Stimulated activated naive B cell treated with anti-CD40 and anti-IgM and Interleukin-4, amounts not matched to agents 10 μg/mL and 1 μg/mL and 100 μg/mL, for 72 hours (primary cell): Measurements from ENCODE around the gene TBL1X.

Experiments used
- ATAC-seq, 2 donors: fragments of 150-1000 bp; cut with Tn5 transposase; replicated peaks; 2 replicates each; pipeline ENCODE4 v1.10.0; 2021; ENCODE audit warnings: moderate library complexity in 1 of 2
- DNase-seq: peaks from one replicate; pipeline ENCODE4 v3.0.0; 2021
- H3K27ac Mint-ChIP-seq: one replicate; pipeline ENCODE4 v1.8.0; 2022; ENCODE audit warnings: mild to moderate bottlenecking, mixed read lengths
- H3K27me3 Mint-ChIP-seq, 2 donors: one replicate each; pipeline ENCODE4 v1.8.0; 2022; ENCODE audit warnings: mixed read lengths in 2 of 2
- H3K36me3 Mint-ChIP-seq, 2 donors: one replicate each; pipeline ENCODE4 v1.8.0; 2022; ENCODE audit warnings: mixed read lengths in 2 of 2, mild to moderate bottlenecking in 1 of 2
- H3K4me1 Mint-ChIP-seq, 2 donors: one replicate each; pipeline ENCODE4 v1.8.0; 2022; ENCODE audit warnings: mixed read lengths in 2 of 2, mild to moderate bottlenecking in 1 of 2
- H3K4me3 Mint-ChIP-seq, 2 donors: one replicate each; pipeline ENCODE4 v1.8.0; 2022; ENCODE audit warnings: mild to moderate bottlenecking in 2 of 2, mixed read lengths in 2 of 2, moderate library complexity in 1 of 2
- H3K9me3 Mint-ChIP-seq, 2 donors: one replicate each; pipeline ENCODE4 v1.8.0; 2022; ENCODE audit warnings: mixed read lengths in 2 of 2, mild to moderate bottlenecking in 1 of 2

TBL1X gene

DNA sequence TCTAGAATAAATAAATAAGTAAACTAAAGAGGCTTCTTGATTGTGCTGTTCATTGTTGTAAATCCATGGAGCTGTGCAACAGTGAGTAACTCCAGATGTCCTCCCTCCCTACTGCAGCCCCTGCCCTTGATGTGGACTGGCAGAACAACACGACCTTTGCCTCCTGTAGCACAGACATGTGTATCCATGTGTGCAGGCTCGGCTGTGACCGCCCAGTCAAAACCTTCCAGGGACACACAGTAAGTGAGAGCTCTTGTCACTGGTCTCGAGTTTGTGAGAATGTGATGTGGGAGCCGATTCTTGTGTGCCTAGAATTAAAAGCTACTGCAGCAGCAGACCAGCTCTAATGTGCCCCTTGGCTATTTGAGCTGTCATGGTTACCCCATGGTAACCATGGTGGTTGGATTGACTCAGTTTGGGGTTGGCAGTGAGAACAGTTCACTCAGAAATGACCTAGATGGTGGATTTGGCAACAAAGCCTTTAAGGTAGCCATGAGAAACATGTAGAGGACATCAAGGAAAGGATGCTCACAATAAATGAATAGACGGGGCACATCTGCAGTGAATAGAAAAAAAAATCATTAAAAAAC is 240.1 kb downstream of the TBL1X start:
- no peak overlapping the region for H3K27ac Mint-ChIP-seq
- H3K4me1 Mint-ChIP-seq = peaks cover 8 to 26% of the 10 kb centered on the region in 2 donors
- no peak overlapping the region for H3K4me3 Mint-ChIP-seq
- peaks cover 41 to 64% of the 10 kb centered on the region in 2 donors for H3K36me3 Mint-ChIP-seq
- H3K9me3 Mint-ChIP-seq = peaks cover 0 to 8% of the 10 kb centered on the region in 2 donors
- ATAC-seq (no peak), DNase-seq (no peak)
- no peaks in the 10 kb centered on the region for H3K27me3 Mint-ChIP-seq

DNA sequence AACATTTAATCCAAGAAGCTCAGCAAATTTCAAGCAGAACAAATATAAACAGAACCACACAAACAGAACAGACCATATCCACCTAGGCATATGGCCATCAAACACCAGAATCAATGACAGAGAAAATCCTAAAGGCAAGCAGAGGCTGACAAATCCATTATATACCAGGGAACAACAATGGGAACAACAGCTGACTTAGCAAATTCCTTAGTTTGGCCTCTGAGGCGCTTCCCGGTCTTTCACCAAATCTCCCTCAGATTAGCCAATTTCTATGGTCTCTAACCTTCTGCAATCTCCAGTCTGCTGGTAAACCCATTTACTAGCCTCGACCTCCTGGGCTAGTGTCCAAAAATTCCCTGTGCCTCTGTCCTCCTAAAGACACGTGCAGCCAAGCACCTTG is 241.6 kb downstream of the TBL1X start:
- no peak overlapping the region for H3K4me3 Mint-ChIP-seq
- no peak for ATAC-seq

DNA sequence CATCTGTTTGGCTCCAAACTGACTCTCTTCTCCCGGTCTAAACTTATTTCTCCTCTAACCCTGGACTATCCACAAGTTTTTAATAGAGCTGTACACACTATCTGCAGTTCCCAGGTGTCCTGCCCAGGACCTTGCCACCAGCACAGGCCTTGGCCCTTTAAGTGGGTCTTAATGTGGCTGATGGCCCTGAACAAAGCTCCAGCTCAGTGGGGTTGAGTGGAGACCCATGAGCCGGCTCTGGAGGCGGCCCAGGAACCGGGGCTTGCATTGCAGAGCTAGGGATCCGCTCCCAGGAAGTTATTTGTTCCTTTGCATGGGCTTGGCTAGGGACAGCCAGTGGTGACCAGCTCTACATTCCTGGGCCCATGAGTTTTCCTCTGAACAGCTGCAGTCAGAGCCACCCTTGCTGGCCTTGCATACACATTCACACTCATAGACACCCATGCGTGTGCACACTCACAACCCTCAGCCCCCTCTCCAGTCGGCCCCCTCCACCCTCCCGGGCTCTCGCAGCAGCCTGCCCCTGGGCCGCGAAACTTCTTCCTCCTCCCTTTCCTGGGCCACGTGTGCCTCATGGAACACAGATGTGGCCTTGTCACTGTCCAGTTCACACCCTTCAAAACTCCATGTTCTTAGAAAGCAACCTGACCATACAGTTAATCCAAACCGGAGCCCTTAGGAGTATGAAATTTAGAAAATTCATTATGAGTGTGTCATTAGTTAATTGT is 242.6 kb downstream of the TBL1X start:
- Mint-ChIP-seq H3K27me3 (no peaks in the 10 kb centered on the region), H3K4me1 (peaks cover 8 to 26% of the 10 kb centered on the region in 2 donors), H3K9me3 (peaks cover 0 to 8% of the 10 kb centered on the region in 2 donors), H3K27ac (no peak overlapping the region), H3K36me3 (peaks cover 46 to 55% of the 10 kb centered on the region in 2 donors), H3K4me3 (no peak overlapping the region)
- ATAC-seq (no peak), DNase-seq (no peak)

More for the DNA sequence above, 241.6 kb downstream of the TBL1X start:
- Mint-ChIP-seq H3K27ac (no peak overlapping the region), H3K4me1 (peaks cover 8 to 26% of the 10 kb centered on the region in 2 donors), H3K9me3 (peaks cover 0 to 8% of the 10 kb centered on the region in 2 donors), H3K27me3 (no peaks in the 10 kb centered on the region), H3K36me3 (peaks cover 41 to 53% of the 10 kb centered on the region in 2 donors)
- DNase-seq = no peak

DNA sequence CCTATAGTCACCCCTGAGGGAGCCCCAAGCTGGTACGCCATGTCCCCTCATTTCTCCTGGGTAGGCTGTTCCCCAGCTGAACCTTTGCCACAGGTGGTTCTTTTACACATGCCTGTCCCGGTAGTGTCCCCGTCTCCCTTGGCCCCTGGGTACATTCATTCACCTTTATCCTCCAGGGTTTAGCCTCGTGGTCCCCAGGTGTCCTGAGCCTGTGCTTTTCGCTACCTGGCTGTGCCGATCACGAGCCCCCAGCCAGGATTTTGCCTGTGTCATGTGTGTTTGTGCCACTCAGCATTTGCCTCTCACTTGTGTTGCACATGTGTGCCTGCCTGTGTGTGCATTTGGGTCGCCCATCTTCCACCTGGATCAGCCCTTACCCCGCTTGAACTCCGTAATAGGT is 243.2 kb downstream of the TBL1X start:
- ATAC-seq (no peak), DNase-seq (no peak)
- Mint-ChIP-seq H3K36me3 (peaks cover 49 to 54% of the 10 kb centered on the region in 2 donors), H3K9me3 (peaks cover 0 to 8% of the 10 kb centered on the region in 2 donors), H3K4me3 (no peak overlapping the region), H3K4me1 (peaks cover 8 to 26% of the 10 kb centered on the region in 2 donors), H3K27ac (no peak overlapping the region), H3K27me3 (no peaks in the 10 kb centered on the region)

DNA sequence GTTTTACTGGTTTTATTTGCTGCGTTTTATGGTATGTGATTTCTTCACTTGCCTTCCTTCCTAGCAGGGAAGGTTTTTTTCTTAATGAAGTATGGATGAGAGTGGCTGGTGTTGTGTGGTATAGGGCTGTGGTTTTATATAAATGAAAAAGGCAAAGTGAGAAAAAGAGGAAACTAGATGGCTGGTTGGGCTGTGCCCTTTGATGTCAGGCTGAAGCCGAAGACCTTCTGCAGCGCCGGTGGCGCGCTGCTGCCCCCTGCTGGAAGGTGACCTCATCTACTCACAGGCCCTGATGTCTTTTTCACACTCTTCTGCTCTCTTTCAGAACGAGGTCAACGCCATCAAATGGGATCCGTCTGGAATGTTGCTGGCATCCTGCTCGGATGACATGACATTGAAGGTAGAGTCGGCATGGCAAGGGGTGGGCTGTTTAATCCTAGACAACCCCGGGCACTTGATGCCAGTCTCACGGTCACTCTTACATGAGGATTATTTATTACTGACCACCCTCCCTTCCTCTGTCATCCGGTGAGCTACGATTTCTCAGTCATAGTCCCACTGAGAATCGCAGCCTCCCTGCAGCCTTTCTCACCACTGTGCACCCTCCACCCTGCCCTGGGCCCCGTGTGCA is 244.2 kb downstream of the TBL1X start:
- peaks cover 44 to 47% of the 10 kb centered on the region in 2 donors for H3K36me3 Mint-ChIP-seq
- H3K4me3 Mint-ChIP-seq = no peak overlapping the region
- peaks cover 0 to 4% of the 10 kb centered on the region in 2 donors for H3K9me3 Mint-ChIP-seq
- no peak overlapping the region for H3K27ac Mint-ChIP-seq
- no peaks in the 10 kb centered on the region for H3K27me3 Mint-ChIP-seq
- H3K4me1 Mint-ChIP-seq = peaks cover 8 to 26% of the 10 kb centered on the region in 2 donors
- peak; percentile 89 for ATAC-seq
- peak; percentile 69 for DNase-seq

DNA sequence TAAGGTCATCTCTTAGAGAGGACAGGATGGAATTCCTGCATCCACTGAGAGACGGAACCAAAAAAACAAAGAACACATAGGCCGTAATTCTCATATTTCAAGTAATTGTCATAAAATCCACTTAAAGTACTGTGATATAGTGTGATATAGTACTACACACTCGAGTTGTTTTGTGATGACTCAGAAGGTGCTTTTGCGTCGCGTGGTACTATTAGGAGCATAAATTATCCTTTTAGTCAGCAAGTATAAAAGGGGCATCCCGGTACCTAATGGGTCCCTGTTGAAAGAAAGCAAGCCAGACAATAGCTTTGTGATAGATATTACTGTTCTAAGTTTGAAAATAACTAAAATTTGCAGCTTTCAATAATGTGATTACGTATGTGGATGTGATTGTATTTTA is 245.5 kb downstream of the TBL1X start:
- ATAC-seq = peak in 1 of 2 donors; percentile 39
- Mint-ChIP-seq H3K36me3 (peaks cover 35 to 41% of the 10 kb centered on the region in 2 donors), H3K27me3 (no peaks in the 10 kb centered on the region), H3K4me3 (no peak overlapping the region), H3K9me3 (no peaks in the 10 kb centered on the region), H3K27ac (no peak overlapping the region), H3K4me1 (peaks cover 8 to 26% of the 10 kb centered on the region in 2 donors)
- no peak for DNase-seq

DNA sequence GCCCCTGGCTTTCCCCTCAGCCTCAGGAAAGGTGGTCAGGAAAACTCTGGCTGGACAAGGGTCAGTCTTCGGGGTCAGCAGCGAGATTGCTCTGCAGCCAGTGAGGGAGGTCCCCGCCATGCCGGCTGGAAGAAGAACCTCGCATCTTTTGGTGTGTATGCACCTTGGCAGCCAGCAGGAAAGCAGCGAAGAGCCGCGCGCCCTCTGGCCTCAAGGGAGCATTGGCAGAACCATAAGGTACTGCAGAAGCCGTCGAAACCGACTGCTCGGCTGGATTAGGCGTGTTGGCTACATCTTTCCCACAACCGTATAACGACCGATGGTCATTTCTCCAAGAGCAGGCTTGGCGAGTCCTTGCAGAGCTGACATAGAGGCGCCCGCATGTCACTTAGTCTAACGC is 252.5 kb downstream of the TBL1X start:
- DNase-seq = no peak
- H3K27me3 Mint-ChIP-seq = no peaks in the 10 kb centered on the region
- H3K9me3 Mint-ChIP-seq = peaks cover 7 to 13% of the 10 kb centered on the region in 2 donors
- H3K36me3 Mint-ChIP-seq = peaks cover 50 to 58% of the 10 kb centered on the region in 2 donors
- H3K27ac Mint-ChIP-seq = no peak overlapping the region
- H3K4me1 Mint-ChIP-seq = no peaks in the 10 kb centered on the region
- ATAC-seq = no peak
- no peak overlapping the region for H3K4me3 Mint-ChIP-seq

DNA sequence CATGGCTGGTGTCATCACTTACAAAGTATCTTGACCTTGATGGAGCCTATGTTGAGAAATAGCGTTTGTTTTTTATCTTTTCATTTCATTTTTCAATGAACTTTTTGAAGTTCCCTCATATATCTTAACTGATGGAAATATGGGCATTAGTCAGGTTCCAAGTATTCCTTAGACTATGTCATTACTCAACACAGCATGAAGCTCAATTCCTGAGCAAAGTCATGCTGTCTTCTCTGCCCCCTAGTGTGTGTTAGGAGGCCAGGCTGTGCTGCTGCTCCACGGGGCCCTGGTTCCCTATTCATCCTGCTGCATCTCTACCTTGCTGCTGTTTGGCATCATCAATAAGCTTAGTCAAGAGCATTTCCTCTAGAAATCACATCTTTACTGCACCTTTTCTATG is 259.9 kb downstream of the TBL1X start:
- no peak for DNase-seq
- Mint-ChIP-seq H3K4me3 (no peak overlapping the region), H3K27me3 (no peaks in the 10 kb centered on the region), H3K9me3 (peaks cover 15 to 27% of the 10 kb centered on the region in 2 donors), H3K4me1 (peaks cover 3 to 7% of the 10 kb centered on the region in 2 donors), H3K27ac (no peak overlapping the region), H3K36me3 (peaks cover 30 to 31% of the 10 kb centered on the region in 2 donors)
- no peak for ATAC-seq

DNA sequence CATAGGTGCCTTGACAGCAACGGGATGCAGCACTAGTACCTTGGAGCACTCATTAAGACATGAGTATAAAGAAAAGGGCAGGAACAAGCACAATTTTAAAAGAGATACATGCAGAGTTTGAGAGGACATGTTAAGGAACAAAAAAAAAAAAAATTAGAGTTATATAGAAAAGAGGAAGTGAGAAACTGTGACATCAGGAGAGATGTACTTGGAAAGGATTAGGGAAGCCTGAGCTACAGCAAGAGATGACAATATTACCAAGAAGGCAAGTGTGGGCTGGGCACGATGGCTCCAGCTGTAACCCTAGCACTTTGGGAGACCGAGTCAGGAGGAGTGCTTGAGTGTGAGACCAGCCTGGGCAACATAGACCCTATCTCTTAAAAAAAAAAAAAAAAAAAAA is 263.4 kb downstream of the TBL1X start:
- peaks cover 6 to 7% of the 10 kb centered on the region in 2 donors for H3K36me3 Mint-ChIP-seq
- no peaks in the 10 kb centered on the region for H3K27me3 Mint-ChIP-seq
- DNase-seq (no peak), ATAC-seq (peak; percentile 55 to 72)
- peaks cover 3 to 7% of the 10 kb centered on the region in 2 donors for H3K4me1 Mint-ChIP-seq
- no peak overlapping the region for H3K4me3 Mint-ChIP-seq
- H3K27ac Mint-ChIP-seq = no peak overlapping the region
- peaks cover 7 to 15% of the 10 kb centered on the region in 2 donors for H3K9me3 Mint-ChIP-seq

DNA sequence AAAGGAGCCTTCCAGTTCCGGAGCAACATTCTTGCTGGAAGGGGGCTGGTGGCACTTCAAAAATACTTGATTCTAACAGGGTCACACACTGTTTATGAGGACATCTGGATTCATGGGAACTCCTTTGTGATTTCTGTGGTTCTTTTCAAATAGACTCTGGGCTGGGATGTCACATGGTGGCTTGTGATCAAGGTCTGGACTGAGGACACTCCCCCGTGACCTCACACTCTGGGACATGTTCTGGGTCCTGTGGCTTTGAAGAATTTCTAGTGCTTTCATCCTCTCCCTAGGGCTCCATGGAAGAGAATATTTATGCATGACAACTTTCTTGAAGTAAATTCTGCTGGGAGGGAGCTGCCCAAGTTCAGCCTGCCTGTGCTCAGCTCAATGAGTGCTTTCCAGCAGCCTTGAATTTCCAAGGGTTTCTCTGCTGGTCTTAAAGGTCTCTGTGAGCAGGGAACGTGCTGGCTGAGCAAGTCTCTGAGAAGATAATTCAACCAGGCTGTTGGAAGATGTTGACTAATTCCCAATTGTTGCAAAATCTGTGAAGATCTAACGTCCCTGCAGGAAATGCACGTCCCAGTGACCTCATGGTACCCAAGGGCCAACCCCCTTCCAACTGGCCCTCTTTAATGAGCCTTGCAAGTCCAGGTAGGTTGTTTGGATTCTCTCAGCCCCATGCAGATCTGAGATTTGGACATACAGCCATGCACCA is 264.5 kb downstream of the TBL1X start:
- peaks cover 3 to 7% of the 10 kb centered on the region in 2 donors for H3K4me1 Mint-ChIP-seq
- H3K27me3 Mint-ChIP-seq = no peaks in the 10 kb centered on the region
- peaks cover 7 to 19% of the 10 kb centered on the region in 2 donors for H3K9me3 Mint-ChIP-seq
- no peak for DNase-seq
- ATAC-seq = no peak
- no peak overlapping the region for H3K27ac Mint-ChIP-seq
- H3K36me3 Mint-ChIP-seq = peaks cover 6 to 7% of the 10 kb centered on the region in 2 donors
- H3K4me3 Mint-ChIP-seq = no peak overlapping the region

DNA sequence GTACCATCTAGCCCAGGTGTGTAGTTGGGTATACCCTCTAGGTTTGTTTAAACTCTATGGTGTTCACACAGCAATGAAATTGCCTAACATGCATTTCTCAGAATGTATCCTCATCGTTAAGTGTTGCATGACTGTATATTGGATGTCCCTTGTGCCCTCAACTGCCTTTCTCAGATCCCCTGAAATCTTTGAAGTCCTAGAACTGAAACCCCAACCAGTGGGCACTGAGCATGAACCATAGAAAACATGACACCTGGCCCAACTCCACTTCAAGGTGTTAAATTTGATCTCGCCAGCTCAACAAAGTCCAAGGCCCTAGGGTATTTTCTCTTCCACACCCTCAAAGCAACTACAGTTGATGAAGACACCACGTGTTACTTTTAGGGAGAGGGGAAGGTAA is 265.2 kb downstream of the TBL1X start:
- peaks cover 6 to 7% of the 10 kb centered on the region in 2 donors for H3K36me3 Mint-ChIP-seq
- peaks cover 7 to 20% of the 10 kb centered on the region in 2 donors for H3K9me3 Mint-ChIP-seq
- H3K4me3 Mint-ChIP-seq = no peak overlapping the region
- peak in 1 of 2 donors; percentile 45 for ATAC-seq
- no peaks in the 10 kb centered on the region for H3K27me3 Mint-ChIP-seq
- peaks cover 3 to 7% of the 10 kb centered on the region in 2 donors for H3K4me1 Mint-ChIP-seq
- DNase-seq = no peak
- no peak overlapping the region for H3K27ac Mint-ChIP-seq

DNA sequence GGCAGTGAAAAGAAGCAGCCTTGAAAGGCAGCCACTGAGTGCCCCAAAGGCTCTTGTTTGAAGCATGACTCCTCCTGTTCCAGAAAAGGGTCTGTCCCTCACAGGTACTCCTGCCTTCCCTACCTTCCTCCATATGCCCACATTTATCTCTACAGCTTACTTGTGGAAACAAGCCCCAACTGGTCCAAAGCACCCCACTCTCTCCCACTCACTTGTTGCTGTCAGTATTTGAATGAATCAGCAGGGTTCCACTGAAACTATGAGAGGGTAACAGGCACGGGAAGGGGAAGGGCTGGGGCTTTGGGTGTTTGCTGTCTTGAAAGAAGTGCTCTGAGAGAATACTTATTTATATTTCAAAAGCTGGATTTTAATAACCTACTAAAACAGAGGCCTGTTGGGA is 265.9 kb downstream of the TBL1X start:
- Mint-ChIP-seq H3K4me1 (peaks cover 3 to 7% of the 10 kb centered on the region in 2 donors), H3K27me3 (no peaks in the 10 kb centered on the region), H3K4me3 (no peak overlapping the region), H3K27ac (no peak overlapping the region), H3K9me3 (peaks cover 7 to 20% of the 10 kb centered on the region in 2 donors), H3K36me3 (peaks cover 6 to 7% of the 10 kb centered on the region in 2 donors)
- no peak for DNase-seq
- peak; percentile 58 to 61 for ATAC-seq

DNA sequence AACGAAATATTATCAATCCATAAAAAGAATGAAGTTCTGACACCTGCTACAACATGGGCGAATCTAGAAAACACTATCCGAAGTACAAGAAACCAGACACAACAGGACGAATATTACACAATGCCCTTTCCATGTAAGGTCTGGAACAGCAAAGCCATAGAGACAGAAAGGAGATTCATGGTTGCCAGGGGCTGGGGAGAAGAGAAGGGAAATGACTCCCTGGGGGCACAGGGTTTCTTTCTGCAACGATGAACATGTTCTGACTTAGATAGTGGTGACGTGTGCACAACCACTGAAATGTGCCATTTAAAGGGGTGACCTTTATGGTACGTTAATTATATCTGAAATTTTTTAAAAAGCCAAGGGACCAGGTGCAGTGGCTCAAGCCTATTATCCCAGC is 272.5 kb downstream of the TBL1X start:
- DNase-seq = no peak
- Mint-ChIP-seq H3K9me3 (peaks cover 0 to 5% of the 10 kb centered on the region in 2 donors), H3K4me1 (peaks cover 0 to 4% of the 10 kb centered on the region in 2 donors), H3K4me3 (no peak overlapping the region), H3K27ac (no peak overlapping the region), H3K36me3 (peaks cover 0 to 1% of the 10 kb centered on the region in 2 donors), H3K27me3 (peaks cover 14 to 15% of the 10 kb centered on the region in 2 donors)
- peak; percentile 34 to 59 for ATAC-seq

DNA sequence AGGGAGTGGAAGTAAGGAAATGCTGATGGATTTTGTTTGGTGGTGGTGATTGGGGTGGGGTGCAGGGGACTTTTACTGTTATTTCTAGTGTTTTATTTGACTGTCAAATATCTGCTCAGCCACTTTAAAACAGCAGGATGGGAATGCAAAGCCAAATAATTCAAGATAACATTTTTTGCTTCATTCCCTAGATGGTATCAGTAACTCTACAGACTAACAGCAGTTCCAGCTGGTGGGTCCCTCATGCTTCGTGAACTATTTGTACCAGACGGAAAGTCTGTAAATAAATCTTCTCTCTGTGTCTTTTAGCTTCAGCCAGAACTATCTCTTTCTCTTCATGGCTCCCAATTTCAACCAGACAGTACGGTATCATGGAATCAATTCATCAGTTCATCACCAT is 273.3 kb downstream of the TBL1X start:
- Mint-ChIP-seq H3K9me3 (peaks cover 0 to 5% of the 10 kb centered on the region in 2 donors), H3K27ac (no peak overlapping the region)
- no peak for ATAC-seq

More for the DNA sequence above, 273.3 kb downstream of the TBL1X start:
- Mint-ChIP-seq H3K4me3 (no peak overlapping the region), H3K36me3 (peaks cover 0 to 1% of the 10 kb centered on the region in 2 donors), H3K27me3 (peaks cover 14 to 15% of the 10 kb centered on the region in 2 donors), H3K4me1 (peaks cover 0 to 4% of the 10 kb centered on the region in 2 donors)
- no peak for DNase-seq
